OCI-LY7 (cell line): ENCODE measurements around the gene OR56A3.

Experiments used
- CTCF ChIP-seq: fragments of 200-600 bp; sonication (generic); conservative IDR thresholded peaks from 2 replicates; pipeline ENCODE4 v1.5.1; 2014; ENCODE audit warnings: mild to moderate bottlenecking, antibody characterized with exemption, low read length, moderate library complexity, mixed read lengths
- EZH2phosphoT487 ChIP-seq: fragments of 200-600 bp; sonication (generic); IDR thresholded peaks from 2 replicates; pipeline ENCODE4 v1.6.1; 2018; ENCODE audit warnings: low read depth, borderline replicate concordance, mild to moderate bottlenecking, mixed run types, antibody characterized with exemption, low read length, moderate library complexity, mixed read lengths

DNA sequence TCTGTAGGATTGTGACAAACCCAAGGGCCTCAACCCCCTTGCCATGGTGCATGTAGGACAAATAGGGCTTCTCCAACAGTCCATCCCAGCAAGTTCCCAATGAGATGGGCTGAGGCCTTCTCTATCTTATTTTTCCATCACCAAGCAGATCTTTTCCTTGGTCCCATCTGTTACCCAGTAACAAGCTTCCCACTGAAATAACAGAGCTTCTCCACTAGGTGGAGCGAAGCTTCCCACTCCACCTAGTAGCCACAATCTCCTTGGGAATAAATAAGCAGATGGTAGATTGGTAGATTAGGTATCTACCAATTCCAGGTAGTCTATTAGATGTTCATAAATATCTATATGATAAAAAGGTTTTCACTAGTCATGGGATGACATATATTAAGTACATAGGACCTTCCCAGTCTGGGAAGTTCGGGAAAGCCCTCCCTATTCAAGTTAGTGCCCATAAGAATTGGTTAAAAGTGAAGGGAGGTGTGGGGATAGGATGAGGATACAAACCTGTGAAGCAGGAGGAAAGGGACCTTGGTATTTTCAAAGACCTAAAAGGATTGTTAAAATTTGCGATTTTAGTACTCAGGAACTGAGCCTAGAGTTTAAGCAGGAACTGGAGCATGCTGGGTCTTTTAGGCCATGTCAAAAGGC, 50.7 kb downstream of the OR56A3 start:
- peak; percentile 80 for TF ChIP-seq CTCF
- TF ChIP-seq EZH2phosphoT487, result no peak
